Measurements from ENCODE around the gene LRP8.
"Not testable (repeated sequence)": the region's sequence is repeated elsewhere in the genome, so short reads cannot be mapped to it uniquely, and the experiment has no call there.

LRP8 gene

GRCh38 chr1:53285546-53285945, 42.3 kb downstream of the LRP8 start:
- no peak overlapping the region for H2AFZ ChIP-seq (ENCODE audit: low read depth, low read length, severe bottlenecking)

GRCh38 chr1:53284224-53285020, 43.4 kb downstream of the LRP8 start:
- H3F3A ChIP-seq (ENCODE audit: insufficient read depth), result peaks cover 2% of the 10 kb centered on the region; the same call in 1 of the 2 replicates
- H3K27me3 ChIP-seq (ENCODE audit: low read length), result no peaks in the 10 kb centered on the region
- TF ChIP-seq CTCF (IDR thresholded peaks at IDR 0.05; ENCODE audit: insufficient read depth, low read length, poor library complexity, severe bottlenecking), result no peak
- no peak for TF ChIP-seq EZH2phosphoT487 (conservative IDR thresholded peaks at IDR 0.05; ENCODE audit: low read length)
- H2AFZ ChIP-seq (ENCODE audit: low read depth, low read length, severe bottlenecking), result no peak overlapping the region
- H3K27ac ChIP-seq (ENCODE audit: low read depth, low read length), result no peak overlapping the region
- no peak overlapping the region for H3K4me3 ChIP-seq (ENCODE audit: insufficient read depth, low read length, poor library complexity, severe bottlenecking)
- H4K20me1 ChIP-seq (ENCODE audit: low read depth, low read length), result no peaks in the 10 kb centered on the region
- H3K9ac ChIP-seq (ENCODE audit: low read length), result no peak overlapping the region
- H3K36me3 ChIP-seq (ENCODE audit: low read length), result peaks cover 8% of the 10 kb centered on the region; the same call in 1 of the 2 replicates
- no peaks in the 10 kb centered on the region for H3K9me2 ChIP-seq (replicated peaks; ENCODE audit: insufficient read depth, low read length)
- H3K9me3 ChIP-seq (ENCODE audit: insufficient read depth, low read length), result no peaks in the 10 kb centered on the region
- H3K79me2 ChIP-seq (ENCODE audit: insufficient read depth, low read length), result no peaks in the 10 kb centered on the region
- H3K4me2 ChIP-seq (ENCODE audit: low read depth, low read length, poor library complexity, severe bottlenecking), result no peak overlapping the region

More at GRCh38 chr1:53285546-53285945, 42.3 kb downstream of the LRP8 start:
- no peaks in the 10 kb centered on the region for H3K9me3 ChIP-seq (ENCODE audit: insufficient read depth, low read length)
- H3K79me2 ChIP-seq (ENCODE audit: insufficient read depth, low read length), result no peaks in the 10 kb centered on the region
- peaks cover 8% of the 10 kb centered on the region; the same call in 1 of the 2 replicates for H3K36me3 ChIP-seq (ENCODE audit: low read length)
- no peaks in the 10 kb centered on the region for H3K9me2 ChIP-seq (replicated peaks; ENCODE audit: insufficient read depth, low read length)
- H3K27ac ChIP-seq (ENCODE audit: low read depth, low read length), result no peak overlapping the region
- H3K27me3 ChIP-seq (ENCODE audit: low read length), result no peaks in the 10 kb centered on the region
- H3K4me3 ChIP-seq (ENCODE audit: insufficient read depth, low read length, poor library complexity, severe bottlenecking), result no peak overlapping the region
- H3K9ac ChIP-seq (ENCODE audit: low read length), result no peak overlapping the region
- no peak for TF ChIP-seq EZH2phosphoT487 (conservative IDR thresholded peaks at IDR 0.05; ENCODE audit: low read length)
- H3K4me2 ChIP-seq (ENCODE audit: low read depth, low read length, poor library complexity, severe bottlenecking), result no peak overlapping the region
- H4K20me1 ChIP-seq (ENCODE audit: low read depth, low read length), result no peaks in the 10 kb centered on the region
- no peaks in the 10 kb centered on the region for H3F3A ChIP-seq (ENCODE audit: insufficient read depth)

- H3K4me2 ChIP-seq (ENCODE audit: low read depth, low read length, poor library complexity, severe bottlenecking); H4K20me1 ChIP-seq (ENCODE audit: low read depth, low read length); H3K9me3 ChIP-seq (ENCODE audit: insufficient read depth, low read length); H3K9me2 ChIP-seq (replicated peaks; ENCODE audit: insufficient read depth, low read length); H3F3A ChIP-seq (ENCODE audit: insufficient read depth); H3K27me3 ChIP-seq (ENCODE audit: low read length); H3K27ac ChIP-seq (ENCODE audit: low read depth, low read length); H3K9ac ChIP-seq (ENCODE audit: low read length); H3K79me2 ChIP-seq (ENCODE audit: insufficient read depth, low read length); H3K36me3 ChIP-seq (ENCODE audit: low read length); H3K4me3 ChIP-seq (ENCODE audit: insufficient read depth, low read length, poor library complexity, severe bottlenecking); H2AFZ ChIP-seq (ENCODE audit: low read depth, low read length, severe bottlenecking): not testable (repeated sequence)
Measured at GRCh38 chr1:53283156-53283555, 44.7 kb downstream of the LRP8 start.

GRCh38 chr1:53281133-53281532, 46.7 kb downstream of the LRP8 start:
- no peaks in the 10 kb centered on the region for H3K27me3 ChIP-seq (ENCODE audit: low read length)
- no peaks in the 10 kb centered on the region for H3K79me2 ChIP-seq (ENCODE audit: insufficient read depth, low read length)
- no peaks in the 10 kb centered on the region for H3K9me3 ChIP-seq (ENCODE audit: insufficient read depth, low read length)
- H3K4me2 ChIP-seq (ENCODE audit: low read depth, low read length, poor library complexity, severe bottlenecking), result no peak overlapping the region
- TF ChIP-seq CTCF (IDR thresholded peaks at IDR 0.05; ENCODE audit: insufficient read depth, low read length, poor library complexity, severe bottlenecking), result no peak
- TF ChIP-seq EZH2phosphoT487 (conservative IDR thresholded peaks at IDR 0.05; ENCODE audit: low read length), result no peak
- no peak overlapping the region for H3K9ac ChIP-seq (ENCODE audit: low read length)
- no peak overlapping the region for H2AFZ ChIP-seq (ENCODE audit: low read depth, low read length, severe bottlenecking)
- H3K9me2 ChIP-seq (replicated peaks; ENCODE audit: insufficient read depth, low read length), result no peaks in the 10 kb centered on the region
- H4K20me1 ChIP-seq (ENCODE audit: low read depth, low read length), result no peaks in the 10 kb centered on the region
- H3K4me3 ChIP-seq (ENCODE audit: insufficient read depth, low read length, poor library complexity, severe bottlenecking), result no peak overlapping the region
- H3K36me3 ChIP-seq (ENCODE audit: low read length), result 0 out of 2 replicates have a peak, but pooled peaks cover 4% of the 10 kb centered on the region
- no peak overlapping the region for H3K27ac ChIP-seq (ENCODE audit: low read depth, low read length)
- H3F3A ChIP-seq (ENCODE audit: insufficient read depth), result peaks cover 7% of the 10 kb centered on the region; the same call in 1 of the 2 replicates

Measured in SU-DHL-6 (cell line).